Measurements from ENCODE around the gene CNIH1.
"Not testable (repeated sequence)": the region's sequence is repeated elsewhere in the genome, so short reads cannot be mapped to it uniquely, and the experiment has no call there.

The CNIH1 gene

DNA sequence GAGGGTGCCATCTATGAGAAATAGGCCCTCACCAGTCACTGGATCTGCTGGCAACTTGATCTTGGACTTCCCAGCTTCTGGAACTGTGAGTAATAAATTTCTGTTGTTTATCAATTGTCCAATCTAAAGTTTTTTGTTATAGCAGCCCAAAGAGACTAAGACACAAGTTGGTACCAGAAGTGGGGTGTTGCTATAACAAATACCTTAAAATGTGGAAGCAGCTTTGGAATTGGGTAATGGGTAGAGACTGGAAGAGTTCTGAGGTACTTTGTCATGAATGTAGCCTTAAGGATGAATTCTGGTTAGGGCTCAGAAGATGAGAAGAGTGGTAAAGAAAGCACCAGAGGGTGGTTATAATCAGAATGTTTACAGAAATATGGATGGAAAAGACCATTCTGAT, 26.1 kb upstream of the CNIH1 start:
- DNase-seq (ENCODE audit: low read depth in 2 of 2), result no peak

DNA sequence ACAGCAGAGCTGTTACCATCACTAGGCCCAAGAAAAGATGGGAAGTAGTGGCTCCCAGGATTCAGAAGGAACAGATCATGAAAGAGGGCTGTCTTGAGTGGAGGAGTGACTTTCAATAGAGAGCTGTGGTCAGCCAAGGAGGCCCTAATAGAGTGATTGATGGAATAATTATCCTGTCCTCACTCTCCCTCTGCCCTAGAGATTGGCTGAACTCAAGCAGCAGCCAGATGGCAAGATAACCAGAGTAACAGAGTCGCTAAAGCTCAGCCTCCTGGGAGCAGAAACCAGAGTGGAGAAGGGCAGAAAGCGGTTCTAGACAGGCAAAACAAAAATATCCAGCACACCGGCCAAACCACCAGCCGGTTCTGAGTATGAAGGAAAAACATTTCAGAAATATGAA, 24.5 kb upstream of the CNIH1 start:
- DNase-seq (ENCODE audit: low read depth in 2 of 2), result no peak

DNA sequence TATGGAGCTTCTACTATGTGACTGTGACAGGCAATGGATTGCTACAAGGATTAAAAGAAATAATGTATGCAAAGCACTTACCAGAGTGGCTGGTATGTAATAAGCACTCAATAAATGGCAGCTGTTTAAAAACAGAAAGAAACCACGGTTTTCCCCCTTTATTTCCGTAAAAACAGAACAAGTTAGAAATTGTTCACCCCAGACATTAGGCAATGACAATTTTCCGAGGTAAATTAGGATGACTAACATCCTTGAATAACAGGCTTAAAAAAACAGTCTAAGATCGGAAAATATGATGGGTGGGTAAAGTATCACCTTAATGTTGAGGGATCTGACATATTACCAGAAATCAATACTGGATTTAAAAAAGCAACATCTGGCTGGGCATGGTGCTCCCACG, 20.9 kb upstream of the CNIH1 start:
- no peak for DNase-seq (ENCODE audit: low read depth in 2 of 2)

DNA sequence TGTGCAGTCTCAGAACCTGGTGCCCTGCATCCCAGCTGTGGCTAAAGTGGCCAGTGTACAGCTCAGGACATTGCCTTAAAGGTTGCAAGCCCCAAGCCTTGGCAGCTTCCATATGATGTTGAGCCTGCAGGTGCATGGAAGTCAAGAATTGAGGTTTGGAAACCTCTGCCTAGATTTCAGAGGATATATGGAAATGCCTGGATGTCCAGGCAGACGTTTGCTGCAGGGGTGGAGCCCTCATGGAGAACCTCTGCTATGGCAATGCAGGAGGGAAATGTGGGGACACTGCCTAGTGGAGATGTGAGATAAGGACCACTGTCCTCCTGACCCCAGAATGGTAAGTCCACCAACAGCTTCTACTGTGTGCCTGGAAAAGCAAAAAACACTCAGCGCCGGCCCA, 17.9 kb upstream of the CNIH1 start:
- DNase-seq (ENCODE audit: low read depth in 2 of 2), result no peak

DNA sequence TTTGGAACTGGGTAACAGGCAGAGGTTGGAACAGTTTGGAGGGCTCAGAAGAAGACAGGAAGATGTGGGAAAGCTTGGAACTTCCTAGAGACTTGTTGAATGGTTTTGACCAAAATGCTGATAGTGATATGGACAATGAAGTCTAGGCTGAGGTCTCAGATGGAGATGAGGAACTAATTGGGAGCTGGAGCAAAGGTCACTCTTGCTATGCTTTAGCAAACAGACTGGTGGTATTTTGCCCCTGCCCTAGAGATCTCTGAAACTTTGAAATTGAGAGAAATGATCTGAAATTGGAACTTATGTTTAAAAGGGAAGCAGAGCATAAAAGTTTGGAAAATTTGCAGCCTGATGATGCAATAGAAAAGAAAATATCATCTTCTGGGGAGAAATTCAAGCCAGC, 17.4 kb upstream of the CNIH1 start:
- DNase-seq (ENCODE audit: low read depth in 2 of 2), result not testable (repeated sequence)

DNA sequence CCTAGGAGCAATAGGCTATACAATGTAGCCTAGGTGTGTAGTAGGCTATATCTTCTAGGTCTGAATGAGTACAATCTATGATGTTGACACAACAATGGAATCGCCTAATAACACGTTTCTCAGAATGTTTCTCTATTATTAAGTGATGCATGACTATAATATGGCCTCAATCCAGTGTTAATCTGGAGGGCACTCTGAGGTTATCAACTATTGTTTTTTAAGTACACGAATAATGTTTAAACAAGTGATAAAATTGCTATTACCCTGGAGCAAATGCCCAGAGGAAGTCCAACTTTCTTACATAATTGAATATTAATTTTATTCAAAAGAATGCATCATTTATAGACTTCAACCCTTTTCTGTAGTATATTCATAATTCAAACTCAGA, 16.4 kb upstream of the CNIH1 start:
- no peak for DNase-seq (ENCODE audit: low read depth in 2 of 2)

DNA sequence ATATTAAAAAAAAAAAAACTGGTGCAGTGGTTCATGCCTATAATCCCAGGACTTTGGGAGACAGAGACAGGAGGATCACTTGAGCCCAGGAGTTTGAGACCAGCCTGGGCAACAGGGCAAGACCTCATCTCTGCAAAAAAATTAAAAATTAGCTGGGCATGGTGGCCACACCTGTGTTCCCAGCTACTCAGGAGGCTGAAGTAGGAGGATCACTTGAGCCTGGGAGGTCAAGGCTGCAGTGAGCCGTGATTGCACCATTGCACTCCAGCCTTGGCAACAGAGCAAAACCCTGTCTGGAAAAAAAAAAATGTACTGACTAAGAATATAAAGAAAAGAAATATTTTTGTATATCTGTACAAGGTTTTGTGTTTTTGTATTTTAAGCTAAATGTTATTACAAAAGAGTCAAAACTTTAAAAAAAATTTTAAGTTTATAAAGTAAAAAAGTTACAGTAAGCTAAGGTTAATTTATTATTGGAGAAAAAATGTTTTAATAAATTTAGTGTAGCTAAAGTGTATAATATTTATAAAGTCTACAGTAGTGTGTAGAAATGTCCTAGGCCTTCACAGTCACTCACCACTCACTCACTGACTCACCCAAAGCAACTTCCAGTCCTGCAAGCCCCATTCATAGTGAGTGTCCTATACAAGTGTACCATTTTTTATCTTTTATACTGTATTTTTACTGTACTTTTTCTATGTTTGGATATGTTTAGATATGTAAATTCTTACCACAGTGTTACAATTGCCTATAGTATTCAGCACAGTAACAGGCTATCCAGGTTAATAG, 15.8 kb upstream of the CNIH1 start:
- not testable (repeated sequence) for DNase-seq (ENCODE audit: low read depth in 2 of 2)

DNA sequence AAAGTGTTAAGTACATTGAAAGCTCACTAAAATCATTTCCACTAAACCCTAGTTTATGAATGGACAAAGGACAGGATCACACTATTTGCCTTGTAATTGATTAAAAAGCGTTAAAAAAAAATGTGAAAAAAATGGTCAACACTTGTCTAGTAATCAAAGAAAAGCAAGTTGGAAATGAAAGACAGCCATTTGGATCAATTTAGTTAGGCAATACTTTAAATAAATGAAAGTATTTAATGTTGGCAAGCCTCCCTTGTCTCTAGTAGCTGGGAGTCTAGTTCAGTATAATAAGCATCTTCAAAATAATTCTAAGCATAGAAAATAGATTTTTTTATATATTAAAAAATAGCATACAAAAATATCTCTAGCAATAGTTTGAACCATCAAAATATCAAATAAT, 14.2 kb upstream of the CNIH1 start:
- no peak for DNase-seq (ENCODE audit: low read depth in 2 of 2)

DNA sequence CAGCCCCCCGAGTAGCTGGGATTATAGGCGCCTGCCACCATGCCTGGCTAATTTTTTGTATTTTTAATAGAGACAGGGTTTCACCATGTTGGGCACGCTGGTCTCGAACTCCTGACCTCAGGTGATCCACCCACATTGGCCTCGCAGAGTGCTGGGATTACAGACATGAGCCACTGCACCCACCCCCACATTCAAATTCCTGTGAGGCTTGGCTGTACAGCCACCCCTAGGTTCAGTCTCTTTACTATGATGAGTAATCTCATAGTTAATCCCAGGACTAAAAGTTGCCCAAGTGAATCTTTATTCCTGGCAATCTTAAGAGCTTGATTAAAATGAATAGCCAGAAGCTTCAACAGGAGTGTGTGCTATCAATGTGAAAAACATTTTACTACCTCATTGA, 12.8 kb upstream of the CNIH1 start:
- not testable (repeated sequence) for DNase-seq (ENCODE audit: low read depth in 2 of 2)

DNA sequence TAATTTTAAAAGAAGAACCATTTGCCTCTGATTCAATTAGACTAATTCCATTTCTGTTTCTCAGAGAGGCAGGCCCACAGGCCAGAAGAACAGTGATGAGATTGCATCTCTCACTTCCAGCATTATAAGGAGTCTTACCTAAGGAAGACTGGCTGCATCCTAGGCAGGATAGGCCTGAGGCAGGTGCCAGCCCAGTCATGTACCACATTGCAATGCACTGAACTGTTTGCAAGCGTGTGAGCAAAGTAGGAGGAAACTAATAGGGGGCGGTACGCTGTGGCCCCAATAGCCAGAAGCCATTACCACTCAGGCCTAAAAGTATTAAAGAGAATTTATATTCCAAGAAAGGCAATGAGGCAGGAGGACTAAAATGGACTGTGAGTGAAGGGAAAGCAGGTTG, 12.1 kb upstream of the CNIH1 start:
- DNase-seq (ENCODE audit: low read depth in 2 of 2), result no peak

DNA sequence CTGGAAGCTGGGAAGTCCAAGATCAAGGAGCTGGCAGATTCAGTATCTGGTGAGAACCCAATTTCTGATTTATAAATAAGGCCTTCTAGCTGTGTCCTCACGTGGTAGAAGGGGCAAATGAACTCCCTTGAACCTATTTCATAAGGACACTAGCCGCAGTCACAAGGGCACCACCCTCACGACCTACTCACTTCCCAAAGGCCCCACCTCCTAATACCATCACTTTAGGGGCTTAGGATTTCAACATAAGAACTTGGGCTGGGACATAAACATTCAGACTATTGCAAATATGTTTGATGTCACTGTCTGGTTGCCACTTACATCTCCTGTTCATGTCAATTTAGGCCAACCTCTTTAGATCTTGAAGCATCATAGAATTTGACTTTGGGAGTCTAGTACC, 10.8 kb upstream of the CNIH1 start:
- DNase-seq (ENCODE audit: low read depth in 2 of 2), result no peak

DNA sequence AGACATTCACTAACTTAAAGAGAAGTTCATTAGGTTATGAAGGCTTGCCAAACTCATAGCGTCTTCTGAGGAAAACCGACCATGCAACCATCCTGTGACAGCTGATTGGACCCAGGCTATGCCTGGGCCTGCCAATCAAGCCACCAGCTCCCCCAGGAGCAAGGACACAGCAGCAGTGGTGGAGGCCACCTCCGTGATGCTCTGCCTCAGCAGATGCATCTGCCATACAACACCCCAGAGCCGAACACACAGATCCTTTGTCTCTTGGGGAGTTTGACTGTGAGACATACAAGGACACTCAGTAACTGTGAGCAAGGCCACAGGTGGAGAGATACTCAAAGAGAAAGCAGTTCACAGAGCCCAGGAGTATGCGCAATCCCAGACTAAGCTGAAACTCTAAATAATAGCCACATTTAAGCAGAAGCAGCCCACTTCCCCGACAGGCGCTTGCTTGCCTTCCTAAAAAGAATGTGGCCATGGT, 10.0 kb upstream of the CNIH1 start:
- no peak for DNase-seq (ENCODE audit: low read depth in 2 of 2)

DNA sequence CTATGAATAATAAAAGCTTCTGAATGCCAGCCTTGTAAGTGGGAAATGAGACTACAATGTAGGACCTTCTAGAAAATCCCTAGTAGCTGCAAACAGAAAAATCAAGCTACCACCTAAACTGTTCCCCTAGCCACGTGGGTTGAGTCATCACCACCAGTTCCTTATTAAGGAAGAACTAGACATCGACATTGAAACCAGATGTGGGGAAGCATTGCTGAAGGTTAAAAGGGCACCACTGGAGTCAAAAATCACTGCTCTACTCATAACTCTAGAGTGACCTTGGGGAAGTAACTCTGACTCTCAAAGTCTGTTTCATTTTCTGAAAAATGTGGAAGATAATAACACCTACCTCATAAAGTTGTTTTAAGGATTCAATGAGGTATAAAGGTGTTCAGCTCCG, 9.4 kb upstream of the CNIH1 start:
- no peak for DNase-seq (ENCODE audit: low read depth in 2 of 2)

DNA sequence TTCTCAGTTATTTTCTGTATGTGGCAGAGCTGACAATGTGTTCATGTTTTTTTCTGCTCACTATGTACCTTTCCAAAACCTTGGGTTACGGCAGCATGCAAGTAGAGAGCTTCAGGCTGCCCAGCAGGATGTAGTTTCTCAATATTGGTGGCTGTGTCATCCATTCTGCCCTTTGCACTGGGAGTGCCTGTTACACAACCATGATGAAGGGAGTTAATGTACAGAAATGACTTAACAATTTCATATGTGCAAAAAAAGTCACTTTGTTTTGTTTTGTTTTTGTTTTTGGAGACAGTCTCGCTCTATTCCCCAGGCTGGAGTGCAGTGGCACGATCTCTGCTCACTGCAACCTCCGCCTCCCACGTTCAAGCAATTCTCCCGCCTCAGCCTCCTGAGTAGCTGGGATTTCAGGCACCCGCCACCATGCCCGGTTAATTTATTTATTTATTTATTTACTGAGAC, 6.1 kb upstream of the CNIH1 start:
- DNase-seq (ENCODE audit: low read depth in 2 of 2), result no peak

DNA sequence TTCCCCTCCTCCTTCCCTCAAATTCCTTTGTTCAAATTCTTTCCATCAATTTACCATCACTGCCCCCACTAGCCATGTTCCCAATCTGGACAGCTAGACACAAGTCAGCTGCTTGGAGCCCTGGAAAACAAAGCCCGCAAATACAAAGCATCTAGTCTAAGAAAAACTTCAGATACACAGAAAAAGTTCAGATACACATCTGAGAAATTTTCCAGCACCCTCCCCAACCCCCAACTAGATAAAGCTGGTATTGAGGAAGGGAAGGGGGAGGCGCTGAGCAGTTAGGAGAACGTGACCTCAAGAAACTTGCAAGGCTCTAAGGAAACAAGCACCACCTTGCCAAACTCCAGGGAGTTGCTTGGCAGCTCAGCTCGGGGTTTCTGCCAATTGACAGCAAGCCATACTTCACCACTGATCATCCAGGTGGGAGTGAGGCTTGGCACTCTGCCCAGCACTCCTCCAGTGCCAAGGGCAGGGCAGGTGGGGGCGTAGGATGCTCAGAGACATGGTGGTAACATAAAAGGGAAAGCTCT, 5.1 kb upstream of the CNIH1 start:
- DNase-seq (ENCODE audit: low read depth in 2 of 2), result no peak

DNA sequence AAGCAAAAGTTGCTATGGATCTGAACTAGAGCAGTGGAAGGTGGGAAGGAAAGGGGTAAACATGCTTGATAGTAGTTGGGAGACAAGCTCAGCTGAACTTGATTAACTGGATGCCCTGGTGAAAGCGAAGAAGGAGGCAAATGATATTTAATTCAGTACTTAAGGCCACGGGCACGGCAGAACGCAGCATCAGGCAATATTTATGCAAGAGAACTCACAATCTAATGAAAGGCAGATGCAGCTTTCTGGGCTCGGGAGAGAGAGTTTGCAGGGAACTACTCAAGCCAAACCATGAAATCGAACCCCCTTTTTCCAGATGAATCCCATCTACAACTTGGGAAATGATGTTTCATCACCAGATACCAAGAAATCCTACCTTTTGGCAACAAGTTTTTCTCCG, 3.5 kb upstream of the CNIH1 start:
- DNase-seq (ENCODE audit: low read depth in 2 of 2), result no peak

DNA sequence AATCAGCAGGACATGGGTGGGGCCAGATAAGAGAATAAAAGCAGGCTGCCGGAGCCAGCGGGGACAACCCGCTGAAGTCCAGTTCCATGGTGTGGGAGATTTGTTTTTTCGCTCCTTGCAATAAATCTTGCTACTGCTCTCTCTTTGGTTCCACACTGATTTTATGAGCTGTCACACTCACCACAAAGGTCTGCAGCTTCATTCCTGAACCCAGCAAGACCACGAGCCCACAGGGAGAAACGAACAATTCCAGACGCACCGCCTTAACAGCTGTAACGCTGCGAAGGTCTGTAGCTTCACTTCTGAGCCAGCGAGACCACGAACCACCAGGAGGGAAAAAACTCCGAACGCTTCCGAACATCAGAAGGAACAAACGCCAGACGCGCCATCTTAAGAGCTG, 2.8 kb upstream of the CNIH1 start:
- no peak for DNase-seq (ENCODE audit: low read depth in 2 of 2)

DNA sequence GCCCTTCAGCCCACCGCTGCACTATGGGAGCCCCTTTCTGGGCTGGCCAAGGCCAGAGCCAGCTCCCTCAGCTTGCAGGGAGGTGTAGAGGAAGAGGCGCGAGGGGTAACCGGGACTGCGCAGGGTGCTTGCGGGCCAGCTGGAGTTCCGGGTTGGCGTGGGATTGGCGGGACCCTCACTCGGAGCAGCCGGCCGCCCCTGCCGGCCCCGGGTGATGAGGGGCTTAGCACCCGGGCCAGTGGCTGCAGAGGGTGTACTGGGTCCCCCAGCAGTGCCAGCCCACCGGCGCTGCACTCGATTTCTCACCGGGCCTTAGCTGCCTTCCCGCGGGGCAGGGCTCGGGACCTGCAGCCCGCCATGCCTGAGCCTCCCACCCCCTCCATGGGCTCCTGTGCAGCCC, 1.8 kb upstream of the CNIH1 start:
- DNase-seq (ENCODE audit: low read depth in 2 of 2), result not testable (repeated sequence)

DNA sequence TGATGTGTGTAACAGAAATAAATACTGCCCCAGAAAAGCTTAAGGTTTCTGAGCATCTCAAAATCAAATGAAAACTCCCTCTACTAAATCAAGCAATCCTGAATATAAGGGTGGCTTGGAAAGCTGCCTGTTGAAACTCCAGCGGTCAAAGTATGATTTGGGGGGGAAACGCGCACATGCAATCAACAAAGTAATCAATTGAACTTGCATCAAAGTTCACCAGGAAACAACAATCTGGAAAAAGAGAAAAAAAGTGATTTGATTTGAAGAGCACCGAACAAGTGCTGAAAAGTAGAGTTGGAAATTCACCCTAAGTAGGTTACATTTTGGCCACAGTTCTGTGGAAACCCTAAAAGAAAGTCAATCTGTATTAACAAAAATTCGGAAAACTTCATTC, 700 bp downstream of the CNIH1 start:
- no peak for DNase-seq (ENCODE audit: low read depth in 2 of 2)

DNA sequence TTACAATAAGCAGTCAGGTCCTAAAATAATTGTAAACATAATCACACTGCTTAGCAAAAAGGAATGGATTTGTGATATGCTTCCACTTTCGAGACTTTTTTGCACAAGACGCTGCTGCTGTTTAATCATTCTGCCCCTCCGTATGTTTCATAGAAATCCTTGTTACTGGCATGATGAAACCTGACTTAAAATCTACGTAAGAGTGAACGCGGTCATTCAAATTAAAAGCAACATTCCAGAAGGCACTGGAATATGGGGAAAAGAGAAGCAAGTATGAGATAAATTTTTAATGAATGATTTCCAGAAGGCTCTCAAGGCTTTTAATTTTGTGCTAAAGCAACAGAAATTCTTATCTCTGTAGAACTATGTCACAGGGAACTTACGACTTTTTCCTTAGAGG, 1.1 kb downstream of the CNIH1 start:
- DNase-seq (ENCODE audit: low read depth in 2 of 2), result no peak

DNA sequence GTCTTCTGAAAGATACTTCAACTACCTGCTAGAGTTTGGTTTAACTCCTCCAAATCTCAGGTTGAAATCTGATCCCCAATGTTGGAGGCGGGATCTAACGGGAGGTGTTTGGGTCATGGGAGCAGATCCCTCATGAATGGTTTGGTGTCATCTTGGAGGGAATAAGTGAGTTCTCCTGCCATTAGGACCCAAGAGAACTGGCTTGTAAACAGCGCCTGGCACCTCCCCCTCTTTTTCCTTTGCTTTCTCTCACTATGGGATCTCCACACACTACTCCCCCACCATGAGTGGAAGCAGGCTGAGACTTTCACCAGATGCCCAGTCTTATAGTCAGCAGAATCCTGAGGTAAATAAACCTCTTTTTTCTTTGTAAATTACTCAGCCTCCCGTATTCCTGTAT, 2.5 kb downstream of the CNIH1 start:
- DNase-seq (ENCODE audit: low read depth in 2 of 2), result no peak

DNA sequence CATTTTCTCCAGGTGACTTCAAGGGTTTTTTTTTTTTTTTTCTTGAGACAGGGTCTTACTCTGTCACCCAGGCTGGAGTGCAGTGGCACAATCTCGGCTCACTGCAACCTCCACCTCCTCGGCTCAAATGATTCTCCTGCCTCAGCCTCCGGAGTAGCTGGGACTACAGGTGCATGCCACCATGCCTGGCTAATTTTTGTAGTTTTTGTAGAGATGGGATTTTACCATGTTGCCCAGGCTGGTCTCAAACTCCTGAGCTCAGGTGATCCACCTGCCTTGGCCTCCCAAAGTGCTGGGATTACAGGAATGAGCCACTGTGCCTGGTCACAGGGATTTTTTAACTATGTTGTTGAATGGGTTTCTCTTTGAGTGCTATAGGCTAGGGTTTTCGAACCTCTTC, 3.2 kb downstream of the CNIH1 start:
- DNase-seq (ENCODE audit: low read depth in 2 of 2), result not testable (repeated sequence)

DNA sequence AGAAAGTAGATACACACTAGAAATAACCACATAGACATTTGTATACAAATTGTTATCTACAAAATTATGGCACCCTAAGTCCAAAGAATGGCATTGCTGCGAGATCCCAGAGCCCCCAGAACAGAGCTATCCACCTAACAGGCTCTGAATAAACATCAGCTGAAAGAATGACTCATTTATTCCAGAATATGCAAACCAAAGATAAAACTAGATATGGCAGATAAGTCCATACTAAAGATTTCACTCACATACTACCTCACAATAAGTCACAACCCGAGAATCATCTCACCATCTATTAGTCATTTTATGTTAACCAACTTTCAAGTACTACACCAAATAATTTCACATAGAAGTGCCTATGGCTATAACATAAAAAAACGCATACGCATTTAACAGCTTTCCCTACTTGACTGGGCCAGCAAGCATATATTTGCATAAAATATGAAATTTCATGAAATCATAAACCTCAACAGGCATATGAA, 5.6 kb downstream of the CNIH1 start:
- DNase-seq (ENCODE audit: low read depth in 2 of 2), result no peak

DNA sequence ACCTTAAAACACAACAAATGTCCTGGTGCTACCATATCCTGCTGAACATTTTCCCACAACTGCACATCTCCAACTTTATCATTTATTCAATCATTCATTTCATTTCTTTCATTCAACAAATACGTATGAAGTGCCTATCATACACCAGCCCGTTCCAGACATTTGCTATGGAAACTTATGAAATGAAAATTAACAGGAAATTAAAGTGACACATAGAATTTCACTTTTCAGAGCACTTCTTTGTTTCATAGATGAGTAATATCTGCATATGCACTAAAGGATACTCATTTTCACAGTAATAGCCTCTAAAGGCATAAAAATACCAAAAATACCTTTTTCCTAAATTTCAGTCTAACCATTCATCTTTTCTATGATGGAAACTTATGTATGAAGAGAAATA, 12.6 kb downstream of the CNIH1 start:
- no peak for DNase-seq (ENCODE audit: low read depth in 2 of 2)

Measured in stimulated activated CD4-positive, alpha-beta T cell treated with anti-CD3 and anti-CD28 coated beads, Interleukin-1b, Interleukin-23, amount 100 ng/mL, for 1 hour (primary cell).